AG08395 (cell line): ENCODE results near the gene CACNA2D1.

Experiments
- DNase-seq: peaks from one replicate; pipeline ENCODE4 v3.0.0; 2012; ENCODE audit warnings: mixed read lengths, low spot score

The CACNA2D1 gene

DNA sequence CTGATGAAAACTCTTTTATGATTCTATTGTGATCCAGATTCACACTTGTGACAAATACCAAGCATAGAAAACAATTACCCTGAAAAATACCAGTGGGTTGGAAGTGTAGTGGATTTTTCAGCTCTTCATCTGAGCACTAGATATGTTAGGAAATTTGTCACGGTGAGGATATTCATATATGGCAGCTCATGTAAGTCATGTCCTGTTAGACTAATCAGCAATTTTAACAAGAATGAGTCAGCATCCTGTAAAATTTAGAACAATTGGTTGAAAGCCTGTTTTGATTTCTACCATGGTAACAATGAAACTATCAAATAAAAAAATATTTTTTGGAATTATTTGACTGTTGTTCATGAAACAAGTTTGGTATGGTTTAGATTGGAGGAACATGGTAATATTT lies 334.3 kb downstream of the CACNA2D1 start:
- peak; percentile 11 for DNase-seq

DNA sequence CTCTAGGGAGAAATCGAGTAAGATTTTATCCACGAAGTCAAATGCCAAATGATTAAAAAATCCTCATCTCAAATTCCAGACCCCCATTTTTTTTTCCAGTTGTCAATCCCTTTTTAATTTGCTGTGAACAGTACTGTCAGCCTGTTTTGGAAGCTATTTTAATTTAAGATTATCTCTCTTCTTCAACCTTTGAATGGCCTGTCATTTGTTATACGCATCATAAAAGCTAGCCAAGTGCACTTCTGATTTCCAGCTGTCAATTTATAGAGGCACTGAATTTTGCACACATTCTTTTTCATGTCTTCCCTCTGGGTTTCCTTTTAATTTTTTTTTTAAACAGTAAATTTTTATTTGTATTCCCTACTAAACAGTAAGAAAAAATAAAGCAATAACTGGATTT lies 337.4 kb downstream of the CACNA2D1 start:
- no peak for DNase-seq

DNA sequence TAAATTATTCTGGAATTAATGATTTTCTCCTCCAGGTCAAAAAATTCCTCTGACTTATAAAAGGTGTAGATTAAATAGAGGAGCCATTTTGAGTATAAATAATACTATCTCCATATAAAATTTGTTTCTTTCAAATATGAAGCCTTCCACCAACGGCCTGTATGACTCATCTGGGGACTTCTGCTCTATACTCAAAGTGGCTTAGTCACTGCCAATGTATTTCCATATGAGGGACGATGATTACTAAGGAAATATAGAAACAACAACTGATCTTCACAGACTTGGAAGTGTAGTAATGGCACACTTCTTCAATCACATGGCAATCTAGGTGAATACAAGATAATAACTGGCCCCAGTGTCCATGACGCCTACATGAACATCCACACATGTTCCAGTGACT lies 338.1 kb downstream of the CACNA2D1 start:
- DNase-seq, result peak; percentile 24

DNA sequence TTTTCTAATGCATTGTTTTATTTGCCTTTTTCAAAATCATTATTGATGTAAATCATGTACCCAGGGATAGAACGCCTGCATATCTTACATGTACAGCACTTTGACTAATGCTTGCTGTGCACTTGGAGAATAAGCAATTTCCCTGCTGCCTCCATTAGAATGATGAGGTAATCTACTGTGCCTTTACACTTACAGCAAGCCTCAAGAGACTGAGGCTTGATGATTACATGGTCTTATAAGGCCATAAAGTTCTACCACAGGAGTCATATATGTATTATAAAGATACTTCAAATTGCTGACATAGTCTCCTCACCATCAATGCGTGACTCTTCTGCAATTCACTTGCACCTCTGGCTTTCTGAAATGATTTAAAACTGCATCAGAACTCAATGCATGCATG lies 345.2 kb downstream of the CACNA2D1 start:
- no peak for DNase-seq

DNA sequence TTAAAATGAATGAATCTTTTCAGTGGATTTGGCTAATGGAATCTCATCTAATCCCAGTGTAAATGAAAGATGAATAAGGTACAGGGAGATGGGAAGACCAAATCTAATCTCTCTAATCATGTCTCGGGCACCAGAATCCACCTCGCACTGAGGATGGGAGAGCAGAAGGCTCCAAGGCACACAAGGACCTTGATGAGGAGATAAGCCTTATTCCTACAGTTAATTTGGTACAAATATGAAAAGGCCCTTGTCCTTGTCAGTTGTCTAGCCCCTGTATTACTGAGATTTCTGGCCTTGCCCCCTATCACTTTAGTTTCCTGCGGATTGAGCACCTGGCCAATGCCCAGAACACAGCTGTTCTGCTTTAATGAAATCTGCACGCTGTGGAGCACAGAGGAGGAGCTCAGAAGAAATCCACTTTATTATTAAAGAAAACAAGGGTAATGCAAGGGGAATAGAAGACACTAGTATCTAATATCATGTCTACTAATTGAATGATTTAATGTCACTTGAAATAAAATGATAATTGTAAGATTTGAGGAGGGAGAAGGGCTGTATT lies 352.4 kb downstream of the CACNA2D1 start:
- no peak for DNase-seq

DNA sequence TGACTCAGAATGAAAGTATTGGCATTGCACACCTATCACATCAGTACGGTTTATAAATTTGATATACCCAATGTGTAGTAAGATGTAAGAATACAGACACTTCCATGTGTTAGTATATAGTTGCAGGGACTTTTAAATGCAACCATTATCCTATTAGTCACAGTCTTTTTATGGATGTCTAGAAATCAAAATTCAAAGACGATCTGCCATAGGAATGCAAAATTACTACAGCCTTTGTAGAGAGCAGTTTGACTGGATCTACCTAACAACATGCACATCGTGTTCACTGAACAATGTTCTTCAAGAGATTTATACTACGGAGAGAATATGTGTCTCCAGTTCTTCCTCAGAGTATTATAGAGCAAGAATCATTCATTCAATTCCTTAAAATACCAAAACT lies 356.5 kb downstream of the CACNA2D1 start:
- DNase-seq, result no peak

DNA sequence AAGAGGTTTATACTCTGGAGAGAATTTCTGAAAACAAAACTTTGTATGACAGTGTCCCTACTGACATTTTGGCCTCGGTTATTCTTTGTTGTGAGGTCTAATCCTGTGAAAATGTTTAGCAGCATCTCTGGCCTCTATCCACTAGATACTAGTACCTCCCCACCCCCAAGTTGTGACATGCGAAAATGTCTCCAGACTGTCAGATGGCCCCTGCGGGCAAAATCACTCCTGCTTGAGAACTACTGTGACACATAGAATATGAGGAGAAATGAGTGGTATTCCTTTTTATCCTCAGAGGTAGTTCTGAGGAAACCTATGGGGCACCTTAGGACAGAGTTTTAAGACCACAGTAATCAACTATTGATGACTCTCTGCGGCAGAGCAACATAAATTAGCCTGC lies 358.5 kb downstream of the CACNA2D1 start:
- no peak for DNase-seq

DNA sequence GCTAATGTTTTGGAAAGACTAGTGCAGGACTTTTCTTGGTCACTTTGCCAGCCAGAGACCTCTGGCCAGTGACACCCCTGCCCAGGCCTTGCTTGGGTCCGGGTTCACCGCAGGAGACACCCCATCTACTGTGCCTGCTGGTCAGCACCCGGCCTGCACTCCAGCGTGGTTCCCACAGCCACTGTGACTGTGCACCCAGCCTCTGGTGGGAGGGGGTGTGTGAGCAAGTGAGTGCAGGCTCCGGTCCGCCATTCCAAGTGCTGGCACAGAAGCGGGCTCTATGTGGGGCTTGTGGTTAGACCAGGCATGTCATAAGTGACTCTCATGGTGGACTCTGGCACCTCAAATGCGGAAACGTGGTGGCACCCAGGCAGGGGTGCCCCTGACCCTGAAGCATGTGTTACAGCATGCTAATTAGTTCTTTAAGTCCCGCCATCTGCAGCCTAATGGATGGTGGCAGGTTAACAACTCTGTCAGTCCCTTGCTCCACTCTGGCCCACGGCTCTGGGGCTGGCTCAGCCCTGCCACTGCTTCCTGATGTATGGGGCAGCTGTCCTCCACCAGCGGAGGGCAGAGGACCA lies 361.8 kb downstream of the CACNA2D1 start:
- no peak for DNase-seq

DNA sequence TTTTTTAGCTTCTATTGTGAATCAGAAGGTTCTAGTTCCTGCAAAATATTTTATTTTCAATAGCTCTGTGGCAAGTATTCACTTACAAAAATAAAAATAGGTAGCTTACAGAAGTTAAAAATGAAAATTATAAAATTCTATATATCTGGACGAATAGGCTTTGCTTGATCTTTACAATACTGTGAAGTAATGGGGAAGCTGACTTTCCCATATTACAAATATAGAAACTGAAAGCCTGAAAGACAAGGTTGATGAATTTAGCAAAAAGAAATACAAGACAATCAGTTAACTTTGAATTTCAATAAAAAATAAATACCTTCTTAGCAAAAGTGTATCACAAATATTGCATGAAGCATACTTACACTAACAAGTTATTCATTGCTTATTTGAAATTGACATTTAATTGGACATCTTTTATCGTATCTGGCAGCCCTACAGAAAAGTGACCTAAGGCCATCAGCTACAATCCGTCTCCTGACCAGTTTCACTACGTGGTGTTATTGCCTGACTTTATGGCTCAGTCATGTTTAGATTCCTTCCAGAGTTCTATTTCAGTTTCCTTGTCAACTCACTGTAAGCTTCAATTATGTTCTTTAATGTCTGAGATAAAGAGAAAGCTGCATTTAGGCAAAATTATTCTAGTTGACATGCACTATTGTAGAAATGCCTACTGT lies 363.2 kb downstream of the CACNA2D1 start:
- no peak for DNase-seq

DNA sequence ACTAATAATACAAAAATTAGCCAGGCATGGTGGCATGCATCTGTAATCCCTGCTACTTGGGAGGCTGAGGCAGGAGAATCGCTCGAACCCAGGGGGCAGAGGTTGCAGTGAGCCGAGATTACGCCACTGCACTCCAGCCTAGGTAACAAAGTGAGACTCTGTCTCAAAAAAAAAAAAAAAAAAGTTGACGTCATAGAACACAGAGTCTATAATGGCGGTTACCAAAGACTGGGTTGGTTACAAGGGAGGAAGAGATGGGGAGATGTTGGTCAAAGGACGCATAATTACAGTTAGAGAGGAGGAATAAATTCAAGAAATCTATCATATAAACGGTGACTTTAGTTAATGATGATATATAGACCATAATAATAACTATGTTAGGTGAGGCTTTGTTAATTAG lies 364.1 kb downstream of the CACNA2D1 start:
- no peak for DNase-seq

DNA sequence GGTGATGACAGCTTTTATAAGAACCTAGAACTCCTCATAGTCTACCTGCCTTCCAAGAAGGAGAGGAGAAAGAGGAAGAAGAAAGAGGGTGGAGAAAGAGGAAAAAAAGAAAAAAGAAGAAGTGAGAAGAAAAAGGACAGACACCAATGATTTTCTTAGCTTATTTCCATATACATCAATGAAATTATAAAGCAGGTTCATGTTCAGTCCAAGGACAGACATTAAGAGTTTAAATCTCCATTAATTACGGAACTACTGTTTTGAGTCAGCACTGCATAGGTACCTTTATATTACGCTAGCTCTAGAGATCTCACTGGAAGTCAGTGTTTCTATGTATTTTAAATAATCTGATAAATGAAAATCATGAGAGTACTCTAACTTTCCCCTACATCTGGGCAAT lies 364.8 kb downstream of the CACNA2D1 start:
- DNase-seq, result no peak

DNA sequence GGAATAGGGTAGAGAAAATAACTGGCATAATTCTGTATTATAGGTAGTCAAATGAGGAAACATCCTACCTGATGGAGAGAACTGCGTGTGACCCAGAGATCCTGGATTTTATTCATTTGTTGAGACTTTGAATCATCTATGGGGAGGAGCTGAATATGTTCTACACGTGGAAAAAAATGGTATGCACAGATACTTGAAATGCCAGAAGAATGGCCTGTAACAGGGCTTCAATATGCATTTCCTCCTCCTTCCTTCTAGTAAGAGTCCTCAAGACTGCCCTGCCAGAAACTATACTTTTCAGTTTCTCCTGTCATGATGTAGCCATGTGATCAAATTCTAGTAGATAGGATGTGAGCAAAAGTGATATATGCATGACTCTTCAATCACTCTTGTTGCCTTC lies 372.1 kb downstream of the CACNA2D1 start:
- DNase-seq, result no peak

DNA sequence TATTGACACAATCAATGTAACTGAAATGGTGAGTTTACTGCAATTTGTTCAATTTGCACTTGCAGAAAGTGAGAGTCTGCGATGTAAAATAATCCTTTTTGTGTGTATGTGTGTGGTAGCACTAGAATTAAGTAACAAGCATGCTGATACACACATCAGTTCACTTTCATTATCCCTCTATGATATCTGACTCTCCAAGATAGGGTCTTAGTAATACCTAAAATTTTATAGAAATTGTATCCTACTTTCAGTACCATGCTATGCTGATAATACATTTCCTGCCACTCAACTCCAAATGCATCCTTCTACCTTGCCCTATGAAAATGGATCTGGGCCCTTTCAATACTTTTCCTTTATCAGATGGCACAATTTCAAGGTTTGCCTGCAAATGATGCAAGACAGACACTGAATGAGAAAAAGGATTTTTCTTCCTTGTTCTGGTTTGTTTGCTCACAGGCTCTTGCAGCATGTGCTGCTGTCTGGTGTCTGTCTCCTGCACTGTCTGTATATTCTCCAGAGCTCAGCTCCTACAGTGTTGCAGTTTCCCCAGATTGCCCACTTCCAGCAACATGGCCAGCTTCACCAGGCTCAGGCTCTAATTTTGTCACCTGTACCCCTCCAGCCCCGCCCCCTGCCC lies 375.8 kb downstream of the CACNA2D1 start:
- DNase-seq, result no peak

DNA sequence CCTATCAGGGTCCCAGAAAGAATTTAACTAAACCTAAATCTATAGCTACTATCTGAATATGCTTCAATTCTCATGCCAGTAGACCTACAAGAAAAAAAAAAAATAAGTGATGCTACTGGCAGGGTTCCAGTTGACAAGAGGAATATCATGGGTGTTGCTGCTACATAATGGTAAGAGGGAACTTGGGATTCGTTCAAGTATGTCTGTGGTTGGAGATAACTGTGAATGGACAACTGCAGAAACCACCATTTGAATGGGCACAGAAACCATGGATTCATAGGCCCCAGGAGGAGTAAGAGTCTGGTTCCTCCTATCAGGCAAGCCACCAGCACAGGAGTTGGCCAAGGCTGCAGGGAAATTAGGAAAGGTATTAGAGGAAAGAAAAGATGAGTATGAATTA lies 386.1 kb downstream of the CACNA2D1 start:
- no peak for DNase-seq

DNA sequence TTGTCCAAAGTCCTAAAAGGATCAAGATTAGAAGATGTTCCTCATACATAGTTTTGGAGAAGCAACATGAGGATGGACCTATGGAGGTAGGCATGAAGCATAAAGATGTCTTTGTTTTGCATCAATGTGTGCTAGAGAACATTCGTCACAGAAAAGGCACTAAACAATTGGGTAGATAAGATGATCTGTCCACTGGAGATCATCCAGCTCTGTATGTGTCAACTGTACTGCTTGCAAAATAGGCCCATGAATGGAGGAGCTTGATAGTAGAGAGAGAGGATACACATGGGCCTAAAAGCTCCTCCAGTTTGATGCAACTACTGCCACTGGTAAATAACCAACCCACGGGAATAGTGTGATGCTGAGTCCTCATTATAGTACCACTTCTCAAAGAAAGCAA lies 387.3 kb downstream of the CACNA2D1 start:
- no peak for DNase-seq

DNA sequence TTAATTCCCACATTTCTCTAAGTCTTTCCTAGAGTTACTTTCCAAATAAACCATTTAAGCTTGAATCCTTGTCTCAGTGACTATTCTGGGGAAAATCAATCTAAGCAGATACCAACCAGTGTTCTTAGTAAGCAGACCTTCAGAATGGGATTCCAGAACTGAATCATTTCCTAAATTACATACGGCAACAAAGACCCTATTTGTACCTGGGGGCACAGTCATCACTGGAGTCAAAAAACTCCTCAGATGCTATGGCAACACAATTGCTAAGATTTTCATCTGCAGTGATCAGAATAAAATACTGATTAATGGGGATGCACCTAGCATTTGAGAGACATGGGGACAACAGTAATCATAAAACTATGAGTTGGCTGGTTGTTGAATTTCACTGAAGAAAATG lies 389.0 kb downstream of the CACNA2D1 start:
- no peak for DNase-seq

DNA sequence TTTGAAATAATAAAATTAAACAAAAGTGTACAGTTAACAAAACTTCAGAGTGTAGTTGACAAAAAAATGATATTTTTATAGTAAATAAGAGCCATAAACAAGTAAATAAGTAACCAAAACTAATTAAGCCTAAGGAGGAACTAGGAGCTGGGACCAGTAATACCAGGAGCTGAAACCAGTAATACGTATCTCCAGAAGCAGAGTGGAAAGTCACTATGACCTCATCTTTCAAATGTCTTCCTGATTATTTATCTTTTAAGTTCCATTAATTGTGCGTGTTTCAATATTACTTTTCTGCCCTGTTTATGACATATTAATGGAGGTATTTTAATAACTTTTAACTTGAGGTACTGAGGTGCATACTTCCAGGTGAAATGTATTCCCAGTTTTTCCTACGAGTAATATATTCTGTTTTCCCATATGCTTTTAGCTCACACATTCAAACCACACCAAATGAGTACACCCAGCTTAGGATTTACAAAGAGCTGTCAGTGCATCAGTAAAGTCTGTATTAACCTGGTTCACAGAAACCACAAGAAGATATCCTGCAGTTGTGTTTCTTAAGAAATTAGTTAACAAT lies 390.0 kb downstream of the CACNA2D1 start:
- no peak for DNase-seq

DNA sequence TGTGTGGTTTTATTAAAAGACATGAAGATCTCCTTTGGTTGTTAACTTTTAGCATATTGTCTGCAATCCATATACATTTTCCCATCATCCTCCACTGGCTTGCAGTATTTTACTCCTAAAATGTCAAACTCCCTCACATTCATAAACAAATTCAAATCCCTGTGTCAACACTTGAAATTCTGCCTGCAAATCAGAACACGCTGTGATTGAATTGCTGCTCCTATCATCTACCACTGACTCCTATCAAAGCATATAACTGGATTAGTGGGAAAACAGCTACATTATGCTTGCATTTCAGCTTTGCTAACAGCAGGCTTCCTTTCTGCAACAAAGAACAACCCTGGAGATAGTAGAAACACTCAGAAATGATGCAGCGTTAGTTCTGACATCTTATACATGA lies 392.0 kb downstream of the CACNA2D1 start:
- no peak for DNase-seq

DNA sequence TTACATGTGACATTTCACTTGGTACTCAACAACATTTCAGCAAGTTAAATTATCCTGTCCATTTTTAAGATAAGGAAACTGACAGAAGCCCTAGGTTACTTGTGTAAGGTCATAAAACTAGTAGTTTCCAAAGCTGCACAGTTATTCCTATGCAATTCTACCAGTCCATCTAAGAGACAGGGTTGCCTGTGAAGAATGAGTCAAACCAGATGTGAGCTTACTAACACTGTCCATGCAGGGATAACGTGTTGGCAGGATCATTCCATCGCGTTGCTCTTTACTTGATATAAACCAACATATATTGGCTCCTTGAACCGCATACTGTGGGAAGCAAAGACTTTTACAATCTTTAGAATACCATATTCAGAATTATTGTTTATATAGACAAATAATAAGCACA lies 392.8 kb downstream of the CACNA2D1 start:
- DNase-seq, result peak; percentile 58

DNA sequence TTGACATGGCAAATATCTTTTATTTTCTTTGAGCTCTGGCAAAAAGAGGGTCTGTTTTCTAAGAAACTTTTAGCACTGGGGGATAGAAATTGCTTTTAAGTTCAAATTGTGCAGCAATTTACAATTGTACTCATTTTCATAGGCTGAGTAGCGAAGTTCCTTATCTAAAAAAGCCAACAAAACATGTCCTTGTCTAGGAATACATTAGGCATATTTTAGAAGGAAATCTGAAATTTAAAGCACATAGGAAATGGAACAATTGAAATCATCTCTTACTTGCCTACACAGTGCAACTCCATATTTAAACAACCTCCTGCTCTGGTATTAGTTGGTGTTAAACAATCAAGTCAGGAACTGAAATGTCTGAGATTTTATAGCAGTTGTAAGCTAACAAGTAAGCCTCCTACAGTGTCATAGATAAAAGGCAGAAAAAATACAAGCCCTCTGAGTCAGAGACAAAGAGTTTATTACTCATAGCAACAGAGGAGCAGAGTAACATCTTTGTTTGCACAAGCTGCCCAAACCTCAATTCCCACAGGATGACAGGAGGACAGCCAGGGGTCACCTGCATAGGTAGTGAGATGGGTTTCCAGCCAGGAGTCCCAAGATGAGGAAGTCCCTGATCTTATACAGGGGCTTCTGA lies 393.6 kb downstream of the CACNA2D1 start:
- DNase-seq, result peak; percentile 75

DNA sequence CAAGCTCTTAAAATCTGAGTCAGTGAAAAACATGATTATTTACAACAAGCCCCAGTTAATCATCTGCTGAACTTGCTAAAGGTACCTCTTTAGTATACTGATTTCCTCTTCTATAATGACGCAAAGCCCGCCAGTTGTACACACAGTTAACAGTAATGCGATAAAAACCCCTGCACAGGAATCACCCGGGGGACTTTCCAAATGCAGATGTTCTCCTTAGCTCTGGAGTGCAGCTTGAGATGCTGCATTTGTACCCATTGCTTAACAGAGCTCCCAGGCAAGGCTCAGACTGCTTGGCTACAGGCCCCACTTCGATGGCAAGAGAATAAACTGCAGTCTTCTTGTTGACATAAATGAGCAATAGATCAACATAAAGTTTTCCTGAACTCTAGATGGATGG lies 394.1 kb downstream of the CACNA2D1 start:
- DNase-seq, result no peak

DNA sequence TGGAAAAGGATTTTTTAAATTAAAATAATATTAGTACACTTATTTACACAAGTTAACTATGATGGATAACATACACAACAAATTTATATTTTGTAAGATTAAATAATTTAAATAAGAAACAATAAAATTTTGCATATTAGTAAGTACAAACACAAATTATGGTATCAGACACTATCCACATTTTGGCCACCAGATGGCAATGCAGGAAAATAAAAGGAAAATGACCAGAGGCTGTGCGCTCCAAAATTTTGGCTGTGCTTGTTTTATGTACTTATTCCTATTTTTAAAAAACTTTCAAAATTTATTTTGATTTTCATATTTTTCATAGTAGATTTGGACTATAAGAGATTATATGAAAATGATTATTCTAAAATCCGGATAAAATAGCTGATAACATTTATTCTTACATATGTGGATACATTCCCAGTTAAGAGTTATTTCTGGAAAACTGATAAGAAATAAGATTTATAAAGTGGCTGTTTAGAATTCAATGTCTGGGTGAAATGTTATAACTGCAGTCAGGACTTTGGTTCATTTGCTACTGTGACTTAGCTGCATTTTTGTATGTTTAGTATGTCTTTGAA lies 399.0 kb downstream of the CACNA2D1 start:
- peak; percentile 29 for DNase-seq
